SK-MEL-5 (cell line): ENCODE results near the gene LRMDA. TPM values are rescaled to one million over a fixed set of nuclear protein-coding genes. Genes with fewer than 3 reads are reported as not detected.

ENCODE experiments used
- DNase-seq: peaks from one replicate; pipeline ENCODE4 v3.0.0-alpha.2; 2016; ENCODE audit warnings: low read depth, low spot score
- in situ Hi-C: cut with HindIII; loops from 2 replicates; pipeline ENCODE4 v1.10.0; 2016; ENCODE audit warnings: low sequenced_read_pairs, high pct_unique_total_duplicates, low pct_unique_long_range_greater_than_20kb
- total RNA-seq: library from RNA; depleted of rRNA; stranded (reverse); fragments of >200 nt; shearing (Covaris generic); gene quantifications from 2 replicates; pipeline ENCODE4 v1.2.3, GENCODE V29; 2014

The LRMDA gene
- total RNA-seq, 1 experiment from 2014 or later: 25.2 TPM

GRCh38 chr10:75433216-75433615 is 1.8 kb downstream of the LRMDA start:
- in situ Hi-C loops: no loop called here
- DNase-seq: no peak

GRCh38 chr10:75434291-75434690 is 2.9 kb downstream of the LRMDA start:
- DNase-seq: no peak
- in situ Hi-C loops: no loop called here

- DNase-seq: no peak
- in situ Hi-C loops: no loop called here
Measured at GRCh38 chr10:75435291-75435690, 3.9 kb downstream of the LRMDA start.

- in situ Hi-C loops: no loop called here
- no peak for DNase-seq
Measured at GRCh38 chr10:75436896-75437295, 5.5 kb downstream of the LRMDA start.

DNA sequence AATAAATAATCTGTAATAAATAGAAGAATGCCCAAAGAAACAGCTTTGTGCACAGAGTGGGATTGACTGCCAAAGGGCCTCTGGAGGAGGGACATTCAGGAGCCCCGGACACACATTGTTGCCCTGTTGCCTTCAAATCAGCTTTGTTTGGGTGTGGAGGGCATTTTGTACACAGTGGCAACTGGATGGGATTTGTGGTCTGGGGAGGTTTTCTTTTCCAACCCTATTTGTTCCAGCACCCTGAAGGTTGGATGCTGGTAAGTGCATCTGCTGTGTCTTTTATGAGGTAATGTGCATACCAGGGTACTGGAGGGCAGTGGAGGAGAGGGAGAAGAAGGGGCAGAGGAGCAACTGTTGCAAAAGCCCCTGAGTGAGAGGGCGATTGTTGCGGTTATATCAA is 6.3 kb downstream of the LRMDA start:
- no peak for DNase-seq
- in situ Hi-C loops: no loop called here

DNA sequence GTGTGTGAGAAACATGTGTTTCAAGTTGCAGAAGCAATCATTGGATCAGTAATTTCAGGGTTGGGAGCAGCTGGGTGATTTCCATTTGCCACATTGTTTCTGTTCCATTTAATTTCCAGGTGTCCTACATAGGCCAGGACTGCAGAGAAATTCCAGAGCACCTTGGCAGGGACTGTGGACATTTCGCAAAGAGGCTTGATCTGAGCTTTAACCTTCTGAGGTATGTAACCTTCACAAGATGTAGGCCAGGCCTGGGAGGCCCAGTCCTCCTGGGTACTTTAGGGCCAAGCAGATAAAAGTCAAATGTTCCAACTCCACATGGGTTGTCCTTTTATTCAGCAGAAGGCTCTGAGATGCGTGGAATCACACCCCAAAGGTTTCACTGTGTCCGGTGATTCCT is 6.9 kb downstream of the LRMDA start:
- DNase-seq: no peak
- in situ Hi-C loops: no loop called here

DNA sequence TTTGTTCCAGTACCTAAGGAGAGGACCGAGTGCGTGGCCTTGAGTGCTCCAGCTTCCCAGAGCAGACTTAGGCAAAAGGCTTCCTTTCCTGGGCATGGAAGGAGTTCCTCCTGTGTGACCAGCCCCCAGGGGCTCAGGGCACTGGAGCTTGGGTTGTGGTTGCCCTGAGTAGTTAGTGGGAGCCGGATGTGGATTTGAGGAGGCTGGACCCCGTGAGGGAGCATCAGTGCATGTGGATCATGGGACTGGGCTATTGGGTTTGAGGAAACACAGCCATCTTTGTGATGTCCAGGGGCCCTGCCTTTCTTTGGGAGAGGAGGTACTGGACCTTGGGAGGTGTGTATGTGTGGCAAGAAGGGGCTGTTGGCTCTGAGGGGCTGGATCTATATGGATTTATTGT is 8.4 kb downstream of the LRMDA start:
- in situ Hi-C loops: no loop called here
- DNase-seq: peak; percentile 61

DNA sequence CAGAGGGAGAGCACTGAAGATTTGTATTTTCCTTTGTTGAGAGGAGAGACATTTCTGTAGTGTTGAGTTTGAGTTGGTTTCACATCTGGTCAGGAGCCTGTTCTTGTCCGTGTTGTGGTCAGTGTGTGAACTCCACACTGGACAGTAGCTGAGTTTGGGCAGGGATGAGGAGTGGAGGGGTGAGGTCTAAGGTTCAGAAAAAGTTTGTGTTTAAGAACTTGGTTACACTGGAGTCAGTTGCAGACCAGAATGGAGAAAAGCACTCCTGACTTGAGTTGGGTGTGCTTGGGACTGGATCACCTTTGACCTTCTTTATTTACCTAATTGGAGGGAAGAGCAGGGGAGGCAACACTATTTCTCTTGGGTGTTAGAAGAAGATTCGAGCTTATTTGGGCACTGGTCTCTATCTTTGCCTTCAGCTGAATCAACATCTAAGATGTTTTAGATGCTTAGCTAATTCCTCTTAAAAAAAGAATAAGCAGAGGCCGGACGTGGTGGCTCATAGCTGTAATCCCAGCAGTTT is 8.9 kb downstream of the LRMDA start:
- in situ Hi-C loops: no loop called here
- no peak for DNase-seq

- in situ Hi-C loops: no loop called here
- no peak for DNase-seq
Measured at GRCh38 chr10:75441196-75441595, 9.8 kb downstream of the LRMDA start.

GRCh38 chr10:75441682-75442081 is 10.3 kb downstream of the LRMDA start:
- in situ Hi-C loops: no loop called here

GRCh38 chr10:75443362-75443761 is 11.9 kb downstream of the LRMDA start:
- in situ Hi-C loops: no loop called here
- DNase-seq: no peak

More at GRCh38 chr10:75441682-75442081, 10.3 kb downstream of the LRMDA start:
- no peak for DNase-seq

DNA sequence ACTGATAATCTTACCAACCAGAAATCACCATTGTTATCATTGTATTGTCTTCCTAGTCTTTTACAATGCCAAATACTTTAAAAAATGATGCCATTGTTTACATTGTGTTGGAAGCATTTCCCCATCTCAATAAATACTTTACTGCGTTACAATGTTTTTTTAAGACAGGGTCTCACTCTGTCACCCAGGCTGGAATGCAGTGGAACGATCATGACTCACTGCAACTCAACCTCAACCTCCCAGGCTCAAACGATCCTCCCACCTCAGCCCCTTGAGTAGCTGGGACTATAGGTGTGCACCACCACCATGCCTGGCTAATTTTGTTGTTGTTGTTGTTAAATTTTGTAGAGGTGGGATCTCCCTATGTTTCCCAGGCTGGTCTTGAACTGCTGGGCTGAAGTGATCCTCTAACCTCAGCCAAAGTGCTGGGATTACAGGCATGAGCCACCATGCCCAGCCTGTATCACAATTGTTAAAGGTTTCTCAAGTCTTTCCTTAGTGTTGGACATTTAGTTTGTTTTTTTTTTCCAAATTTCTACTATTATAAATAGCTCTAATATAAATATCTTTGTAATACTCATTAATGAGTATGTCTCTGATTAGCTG is 13.5 kb downstream of the LRMDA start:
- DNase-seq: no peak
- in situ Hi-C loops: no loop called here

- DNase-seq: no peak
- in situ Hi-C loops: no loop called here
Measured at GRCh38 chr10:75446508-75446907, 15.1 kb downstream of the LRMDA start.

- in situ Hi-C loops: no loop called here
- no peak for DNase-seq
Measured at GRCh38 chr10:75448166-75448565, 16.7 kb downstream of the LRMDA start.

- in situ Hi-C loops: no loop called here
- DNase-seq: no peak
Measured at GRCh38 chr10:75449382-75450074, 18.1 kb downstream of the LRMDA start.

GRCh38 chr10:75450075-75450445 is 18.6 kb downstream of the LRMDA start:
- in situ Hi-C loops: no loop called here
- DNase-seq: no peak

- in situ Hi-C loops: no loop called here
- DNase-seq: no peak
Measured at GRCh38 chr10:75450644-75451640, 19.5 kb downstream of the LRMDA start.

DNA sequence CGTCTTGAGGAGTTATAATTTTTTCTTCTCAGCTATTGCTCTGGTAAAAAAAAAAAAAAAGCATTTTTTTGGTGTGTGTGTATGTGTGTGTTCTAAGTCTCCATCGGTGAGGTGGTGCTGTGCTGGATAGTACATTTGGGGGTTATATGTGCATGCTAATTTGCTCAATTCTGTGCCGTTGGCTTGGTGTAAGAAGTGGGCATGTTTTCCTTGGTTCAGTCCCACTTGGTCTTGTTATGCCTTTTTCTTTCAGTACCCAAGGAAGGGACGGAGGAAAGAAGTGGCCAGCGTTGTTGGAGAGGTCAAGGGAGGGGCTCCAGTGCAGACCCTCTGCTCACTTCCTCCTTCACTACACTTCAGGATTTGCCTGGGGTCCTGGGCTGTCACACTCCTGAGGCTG is 20.4 kb downstream of the LRMDA start:
- in situ Hi-C loops: no loop called here
- no peak for DNase-seq
